Measurements from ENCODE around the gene SLC6A17.

- no peak for TF ChIP-seq REST (IDR thresholded peaks at IDR 0.05; ENCODE audit: low read depth)
- no peak for TF ChIP-seq EGR1 (IDR thresholded peaks at IDR 0.05)
- no peak for TF ChIP-seq TEAD4 (IDR thresholded peaks at IDR 0.05)
- TF ChIP-seq RAD21 (IDR thresholded peaks at IDR 0.05; ENCODE audit: low read depth), result no peak
- no peak for TF ChIP-seq TAF1 (IDR thresholded peaks at IDR 0.05; ENCODE audit: low read depth)
- no peak for TF ChIP-seq EP300 (IDR thresholded peaks at IDR 0.05; ENCODE audit: borderline replicate concordance)
- TF ChIP-seq FOXM1 (IDR thresholded peaks at IDR 0.05; ENCODE audit: borderline replicate concordance, low read depth), result no peak
- no peak for TF ChIP-seq YY1 (IDR thresholded peaks at IDR 0.05; ENCODE audit: low read depth)
- no peak for TF ChIP-seq MAX (IDR thresholded peaks at IDR 0.05)
- no peak for TF ChIP-seq CEBPB (IDR thresholded peaks at IDR 0.05)
- no peak for TF ChIP-seq ZBTB7A (IDR thresholded peaks at IDR 0.05; ENCODE audit: low read depth)
- no peak for TF ChIP-seq USF1 (IDR thresholded peaks at IDR 0.05)
- no peak for TF ChIP-seq CREB1 (IDR thresholded peaks at IDR 0.05; ENCODE audit: low read depth)
Measured at GRCh38 chr1:110205591-110206155, 55.4 kb downstream of the SLC6A17 start.

All from Ishikawa (cell line).